ENCODE data around the gene KLHL15.
"Not testable (repeated sequence)": the region's sequence is repeated elsewhere in the genome, so short reads cannot be mapped to it uniquely, and the experiment has no call there.

KLHL15 gene

DNA sequence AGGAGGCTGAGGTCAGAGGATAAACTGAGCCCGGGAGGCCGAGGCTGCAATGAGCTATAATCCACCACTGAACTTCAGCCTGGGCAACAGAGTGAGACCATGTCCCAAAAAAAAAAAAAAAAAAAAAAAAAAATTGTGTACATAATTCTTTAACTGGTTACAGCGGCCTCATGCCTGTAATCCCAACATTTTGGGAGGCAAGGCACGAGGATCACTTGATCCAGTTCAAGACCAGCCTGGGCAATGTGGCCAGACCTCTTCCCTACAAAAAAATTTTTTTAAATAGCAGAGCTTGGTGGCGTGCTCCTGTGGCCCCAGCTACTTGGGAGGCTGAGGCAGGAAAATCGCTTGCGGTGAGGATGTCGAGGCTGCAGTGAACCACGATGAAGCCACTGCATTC, 9.3 kb downstream of the KLHL15 start:
- no peak for DNase-seq

DNA sequence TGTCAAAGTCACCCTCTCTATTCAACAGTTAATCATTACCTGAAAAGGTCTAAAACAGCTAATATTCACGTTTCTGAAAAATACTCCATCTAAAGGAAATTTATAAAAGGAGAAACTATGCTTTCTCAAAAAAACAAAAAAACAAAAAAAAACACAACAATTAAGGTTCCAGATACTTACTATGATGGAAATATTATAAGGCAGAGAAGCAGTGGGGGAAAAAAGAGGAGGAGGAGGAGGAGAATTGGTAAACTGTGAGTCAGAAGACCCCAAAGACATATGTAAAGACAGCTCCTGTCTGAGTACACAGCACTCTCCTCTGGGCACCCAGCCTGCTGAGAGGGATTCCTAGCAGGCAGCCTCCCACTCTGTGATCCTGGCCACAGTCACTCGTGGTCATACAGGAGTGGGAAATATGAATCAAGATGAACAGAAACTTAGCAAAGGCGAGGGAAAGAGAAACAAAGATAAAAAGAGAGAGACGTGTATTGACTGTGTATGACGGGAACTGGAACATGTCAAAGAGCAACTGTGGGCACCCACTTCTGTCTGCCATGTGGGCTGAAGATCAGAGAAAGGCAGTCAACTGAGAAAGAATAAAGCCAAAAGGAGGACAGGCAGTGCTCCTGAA, 12.5 kb downstream of the KLHL15 start:
- no peak for DNase-seq

DNA sequence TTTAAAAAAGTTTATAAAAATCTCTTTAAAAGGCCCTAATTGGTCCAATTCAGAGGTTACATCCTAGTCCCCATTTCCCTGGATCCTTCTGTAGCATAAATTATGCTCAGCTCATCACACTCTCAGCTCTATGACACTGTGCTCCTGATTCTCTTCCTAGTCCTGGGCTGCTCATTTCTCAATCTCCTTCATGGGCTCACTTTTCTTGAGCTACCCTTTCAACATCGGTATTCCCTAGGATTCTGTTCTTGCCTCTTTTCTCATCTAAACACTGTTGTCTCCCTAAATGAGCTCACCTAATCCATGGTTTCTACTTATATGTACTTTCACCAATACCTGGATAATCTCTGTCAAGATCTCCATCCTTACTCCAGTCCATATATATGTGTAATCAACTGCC, 14.7 kb downstream of the KLHL15 start:
- DNase-seq = no peak

DNA sequence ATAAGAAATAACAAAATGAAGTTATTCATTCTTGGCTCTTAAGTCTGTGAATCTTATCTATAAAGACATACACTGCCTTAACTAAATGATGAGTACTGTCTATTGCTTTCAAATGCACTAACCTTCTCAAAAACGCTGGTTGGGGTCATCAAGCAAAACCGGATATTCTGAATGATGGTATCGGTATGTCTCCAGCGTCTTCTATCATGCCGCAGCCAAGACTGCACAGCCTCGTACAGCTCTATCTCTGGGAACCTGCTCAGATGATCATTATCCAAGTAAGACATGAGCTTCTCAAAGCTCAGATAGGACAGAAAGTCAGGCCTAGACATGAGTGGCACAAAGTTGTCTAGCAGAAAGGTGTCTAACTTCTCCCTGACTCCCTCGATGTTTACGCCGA, 21.1 kb downstream of the KLHL15 start:
- DNase-seq = no peak

DNA sequence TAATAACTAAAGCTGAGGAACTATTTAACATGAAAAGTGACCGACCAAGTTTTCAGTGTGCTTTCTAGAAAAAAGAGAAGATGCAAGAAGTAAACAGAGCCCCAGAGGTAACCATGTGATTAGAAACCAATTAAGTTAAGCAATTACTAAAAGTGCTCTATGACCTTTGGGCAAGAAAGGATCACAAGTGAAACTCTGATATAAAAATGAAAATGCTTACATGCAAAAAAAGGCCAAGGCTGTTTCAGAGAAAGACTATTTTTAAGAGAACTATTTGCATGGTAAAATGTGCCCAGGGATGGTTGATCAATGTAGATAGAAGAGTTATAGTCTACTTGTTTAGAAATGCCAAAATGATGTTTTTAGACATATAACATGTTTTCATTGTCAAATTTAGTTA, 22.0 kb downstream of the KLHL15 start:
- no peak for DNase-seq

DNA sequence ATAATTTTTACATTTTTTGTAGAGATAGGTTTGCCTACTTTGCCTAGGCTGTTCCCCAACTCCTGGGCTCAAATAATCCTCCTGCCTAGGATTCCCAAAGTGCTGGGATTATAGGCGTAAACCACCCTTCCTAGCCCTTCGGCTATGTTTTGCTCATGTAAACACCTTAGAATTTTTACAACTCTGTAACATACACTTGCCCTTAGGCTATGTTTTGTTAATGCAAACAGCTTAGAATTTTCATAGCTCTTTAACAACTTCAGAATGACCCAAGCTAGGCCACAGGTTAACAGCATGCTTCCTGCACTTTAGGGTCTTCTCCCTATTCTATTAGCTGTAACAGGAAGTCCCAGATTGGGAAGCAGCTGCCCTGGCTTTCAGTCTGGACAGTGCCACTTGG, 24.2 kb downstream of the KLHL15 start:
- no peak for DNase-seq

DNA sequence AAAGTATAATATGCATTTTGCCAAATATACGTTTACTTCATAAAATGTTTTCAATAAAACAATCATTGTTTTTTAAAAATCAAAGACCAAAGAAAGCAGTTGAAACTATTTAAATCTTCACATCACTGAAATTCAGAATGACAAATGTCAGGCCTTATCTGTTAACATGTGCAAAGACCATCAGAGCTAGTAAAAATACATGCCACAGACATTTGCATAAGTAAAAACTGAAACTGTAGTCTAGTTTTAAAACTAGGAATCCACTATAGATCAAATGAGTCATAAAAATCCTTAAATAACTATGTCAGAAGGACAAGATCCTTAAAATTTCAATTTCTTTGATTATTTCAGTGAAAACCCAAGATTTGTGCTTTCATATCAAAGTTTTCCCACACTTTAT, 24.8 kb downstream of the KLHL15 start:
- no peak for DNase-seq

DNA sequence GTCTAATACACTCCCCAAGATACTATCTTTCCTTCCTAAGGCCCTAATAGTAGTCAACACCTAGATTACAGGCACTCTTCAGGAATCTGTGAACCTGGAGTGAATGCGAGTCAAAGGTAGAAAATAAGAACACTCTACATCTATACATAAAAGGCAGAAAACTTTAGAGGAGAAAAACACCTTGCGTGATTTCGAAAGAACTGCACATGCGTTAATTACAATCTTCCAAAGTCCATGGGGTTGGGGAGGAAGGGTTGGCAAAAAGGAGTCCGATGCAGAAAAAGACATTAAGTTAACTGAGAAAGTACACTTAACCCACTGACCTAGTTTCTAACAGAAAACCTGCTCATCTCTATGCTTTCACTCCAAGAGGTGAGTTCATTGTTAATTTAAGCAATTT, 27.3 kb downstream of the KLHL15 start:
- no peak for DNase-seq

DNA sequence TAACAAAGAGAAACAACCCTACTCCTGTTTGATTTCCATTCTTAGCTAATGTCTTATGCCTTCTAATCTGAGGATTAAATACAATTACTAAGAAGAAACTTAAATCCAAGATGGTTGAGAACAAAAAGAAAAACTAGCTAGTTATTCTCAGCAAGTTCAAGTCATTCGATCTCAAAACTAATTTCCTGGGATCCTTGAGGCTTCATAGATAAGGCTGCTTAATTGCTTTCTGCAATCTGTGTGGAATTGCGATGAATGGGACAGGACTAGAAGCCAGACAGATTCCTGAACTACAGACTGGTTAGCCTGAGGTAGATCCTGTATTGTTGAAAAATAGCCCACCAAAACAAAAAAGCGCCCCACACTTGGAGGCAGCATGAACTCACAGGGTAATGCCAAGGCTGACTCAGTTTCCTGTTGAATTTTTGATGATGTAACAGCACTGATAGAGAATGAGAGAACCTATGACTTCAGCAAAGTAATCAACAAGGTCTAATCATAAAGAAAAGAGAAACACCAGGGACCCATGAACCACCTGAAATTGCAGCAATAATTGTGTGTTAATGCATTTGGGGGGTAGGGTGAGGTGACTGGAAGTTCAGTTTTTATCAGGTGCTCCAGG, 33.9 kb downstream of the KLHL15 start:
- no peak for DNase-seq

DNA sequence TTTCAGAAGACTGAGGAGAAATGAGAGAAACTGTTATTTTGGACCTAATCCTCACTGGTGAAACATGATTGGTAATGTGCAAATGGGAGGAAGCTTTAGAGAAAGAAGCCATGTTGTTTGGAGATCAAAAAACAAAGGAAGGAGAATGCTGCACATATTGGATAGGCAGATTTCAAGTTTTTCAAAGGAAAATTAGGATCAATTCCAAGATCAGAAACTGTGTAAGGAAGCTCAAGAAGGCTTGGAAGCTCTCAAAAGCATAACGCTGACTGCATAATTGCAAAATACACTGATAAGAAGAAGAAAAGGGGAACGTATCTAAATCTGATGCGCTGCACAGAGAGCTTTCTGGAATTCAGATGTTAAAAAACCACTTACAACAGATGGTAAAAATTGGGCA, 34.6 kb downstream of the KLHL15 start:
- DNase-seq = no peak

DNA sequence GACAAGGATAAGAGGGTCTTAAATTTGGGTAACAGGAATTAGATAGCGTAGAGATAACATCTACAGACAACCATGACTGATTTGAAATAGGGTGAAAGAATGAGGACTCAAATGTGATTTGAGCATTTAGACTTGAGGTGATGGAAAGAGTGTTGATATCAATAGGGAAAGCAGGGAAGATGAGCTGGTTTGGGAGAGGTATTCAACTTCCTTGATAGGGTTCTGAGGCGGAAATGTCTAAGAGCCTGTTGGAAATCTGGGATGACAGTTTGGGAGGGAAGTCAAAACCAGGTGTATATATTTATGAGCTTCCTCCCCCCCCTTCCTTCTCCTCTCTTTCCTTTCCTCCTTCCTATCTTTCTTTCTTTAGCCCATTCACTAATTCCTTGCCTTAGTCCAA, 36.5 kb downstream of the KLHL15 start:
- DNase-seq = no peak

DNA sequence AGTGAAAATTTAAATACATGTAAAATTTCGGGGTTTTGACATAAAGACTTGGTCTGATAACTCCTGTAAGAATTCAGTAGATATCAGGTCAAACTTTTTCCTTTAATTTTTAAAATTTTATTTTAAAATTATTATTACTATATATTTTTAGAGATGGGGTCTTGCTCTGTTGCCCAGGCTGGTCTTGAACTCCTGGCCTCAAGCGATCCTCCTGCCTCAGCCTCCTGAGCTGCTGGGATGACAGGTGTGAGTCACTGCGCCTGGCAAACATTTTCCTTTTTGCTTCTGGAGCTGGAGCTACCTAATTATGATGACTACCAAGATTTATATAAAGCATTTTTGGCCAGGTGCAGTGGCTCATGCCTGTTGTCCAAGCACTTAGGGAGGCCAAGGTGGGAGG, 37.3 kb downstream of the KLHL15 start:
- DNase-seq = no peak

DNA sequence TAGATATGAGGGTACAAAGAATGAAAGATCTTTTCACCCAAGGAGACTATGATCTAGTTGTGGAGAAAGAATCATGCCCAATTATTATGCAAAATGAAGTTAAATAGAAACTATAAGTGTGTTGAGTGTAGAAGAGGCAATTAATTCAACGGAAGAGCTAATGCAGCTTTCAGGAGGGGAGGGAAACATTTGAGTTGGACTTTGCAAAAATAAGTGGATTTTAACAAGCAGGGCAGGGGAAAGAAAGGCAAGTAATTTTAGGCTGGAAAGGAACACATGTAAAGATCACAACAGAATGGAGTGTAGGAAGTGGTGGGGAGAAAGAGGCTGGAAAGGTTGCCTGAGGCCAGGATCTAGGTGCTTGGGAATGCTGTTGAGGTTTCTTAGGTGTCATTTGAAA, 44.1 kb downstream of the KLHL15 start:
- no peak for DNase-seq

DNA sequence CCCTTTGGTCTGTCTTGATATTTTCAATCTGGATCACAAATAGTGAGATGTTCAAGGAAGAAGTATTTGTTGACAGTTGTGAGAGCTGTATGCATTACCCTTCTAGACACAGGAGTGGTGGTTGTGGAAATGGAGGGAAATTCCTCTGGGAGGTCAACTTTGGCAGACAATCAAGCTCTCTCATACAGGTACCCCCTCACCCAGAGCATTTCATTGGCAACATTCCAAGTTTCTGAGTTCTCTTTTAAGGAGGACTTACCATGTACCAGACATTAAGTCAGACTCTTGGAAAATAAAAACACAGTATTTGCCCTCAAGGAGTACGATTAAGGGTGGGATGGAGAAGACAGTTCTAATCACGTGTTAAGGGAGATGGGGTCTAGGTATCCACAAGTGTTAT, 45.3 kb downstream of the KLHL15 start:
- DNase-seq = no peak

DNA sequence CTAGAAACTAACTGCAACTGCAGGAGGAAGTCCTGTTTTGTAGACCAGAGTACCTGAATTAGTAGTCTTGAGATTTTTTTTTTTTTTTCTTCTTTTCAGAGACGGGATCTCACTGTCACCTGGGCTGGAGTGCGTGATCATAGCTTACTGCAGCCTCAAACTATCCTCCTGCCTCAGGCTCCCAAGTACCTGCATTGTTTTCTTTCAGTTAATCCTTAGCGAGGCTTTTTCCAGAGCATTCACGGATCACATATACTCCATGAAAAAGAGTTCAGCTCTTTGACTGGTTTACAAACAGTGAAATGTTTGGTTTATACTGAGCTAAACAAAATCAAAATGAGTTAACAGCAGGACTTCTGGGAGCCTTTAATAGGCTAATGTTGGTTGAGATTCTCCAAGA, 45.8 kb downstream of the KLHL15 start:
- DNase-seq = no peak

DNA sequence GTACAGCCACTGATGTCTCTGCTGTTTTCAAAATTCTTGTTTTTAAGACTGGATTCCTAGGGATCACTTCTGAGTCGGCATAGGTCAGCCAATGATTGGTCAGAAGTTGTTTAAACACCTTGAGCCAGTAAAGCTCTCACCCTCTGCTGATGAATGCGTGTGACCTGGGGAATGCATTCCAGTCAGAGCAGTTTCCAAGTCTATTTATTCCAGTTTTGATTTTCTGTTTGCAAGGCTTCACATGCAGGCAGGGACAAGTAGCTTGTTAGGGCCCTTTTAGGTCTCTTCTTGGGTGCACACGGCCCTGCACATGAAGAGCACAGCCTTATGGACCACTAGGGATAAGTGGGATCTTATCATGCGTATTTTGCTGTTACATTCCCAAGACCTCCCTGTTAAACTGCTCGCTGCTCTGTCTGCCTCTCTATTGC, 47.0 kb downstream of the KLHL15 start:
- no peak for DNase-seq

DNA sequence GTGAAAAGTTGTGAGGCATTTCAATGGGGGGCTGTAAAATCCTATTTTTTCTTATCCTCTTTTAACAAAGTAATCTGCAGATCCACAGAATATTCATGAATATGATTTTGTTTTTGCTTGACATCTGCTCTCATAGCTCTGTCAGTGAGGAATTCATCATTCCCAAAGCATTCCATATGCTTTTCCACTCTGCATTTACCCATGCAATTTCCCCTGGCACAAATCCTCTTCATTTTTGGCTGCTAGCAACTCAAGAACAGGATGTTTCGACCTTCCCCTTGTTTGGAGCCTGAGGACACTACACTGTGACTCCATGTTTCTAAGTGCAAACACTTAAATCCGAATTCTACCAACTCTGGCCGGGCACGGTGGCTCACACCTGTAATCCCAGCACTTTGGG, 48.5 kb downstream of the KLHL15 start:
- DNase-seq = no peak

DNA sequence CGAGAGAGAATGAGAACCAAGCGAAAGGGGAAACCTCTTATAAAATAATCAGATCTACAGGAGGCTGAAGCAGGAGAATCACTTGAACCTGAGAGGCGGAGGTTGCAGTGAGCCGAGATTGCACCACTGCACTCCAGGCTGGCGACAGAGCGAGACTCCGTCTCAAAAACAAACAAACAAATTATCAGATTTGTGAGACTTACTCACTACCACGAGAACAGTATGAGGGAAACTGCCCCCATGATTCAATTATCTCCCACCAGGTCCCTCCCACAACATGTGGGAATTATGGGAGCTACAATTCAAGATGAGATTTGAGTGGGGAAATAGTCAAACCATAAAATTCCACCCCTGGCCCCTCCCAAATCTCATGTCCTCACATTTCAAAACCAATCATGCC, 61.4 kb downstream of the KLHL15 start:
- DNase-seq = not testable (repeated sequence)

DNA sequence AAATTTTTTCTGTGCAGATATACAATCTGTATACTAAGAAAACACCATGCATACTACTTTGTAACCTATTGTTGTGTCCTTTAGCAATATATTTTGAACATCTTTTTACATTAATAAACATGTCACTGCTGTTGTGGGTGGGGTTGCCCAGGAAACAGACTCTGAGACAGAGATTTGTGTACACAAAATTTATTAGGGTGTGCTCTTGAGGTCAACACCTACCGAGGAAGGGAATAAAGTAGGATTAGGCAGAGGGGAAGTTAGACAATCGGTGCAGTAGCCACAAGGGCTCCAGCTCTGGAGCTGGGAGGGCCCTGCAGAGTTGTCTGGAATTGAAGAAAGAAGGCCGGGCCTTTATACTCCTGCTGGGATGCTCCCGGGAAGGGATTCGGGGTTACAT, 62.8 kb downstream of the KLHL15 start:
- no peak for DNase-seq

DNA sequence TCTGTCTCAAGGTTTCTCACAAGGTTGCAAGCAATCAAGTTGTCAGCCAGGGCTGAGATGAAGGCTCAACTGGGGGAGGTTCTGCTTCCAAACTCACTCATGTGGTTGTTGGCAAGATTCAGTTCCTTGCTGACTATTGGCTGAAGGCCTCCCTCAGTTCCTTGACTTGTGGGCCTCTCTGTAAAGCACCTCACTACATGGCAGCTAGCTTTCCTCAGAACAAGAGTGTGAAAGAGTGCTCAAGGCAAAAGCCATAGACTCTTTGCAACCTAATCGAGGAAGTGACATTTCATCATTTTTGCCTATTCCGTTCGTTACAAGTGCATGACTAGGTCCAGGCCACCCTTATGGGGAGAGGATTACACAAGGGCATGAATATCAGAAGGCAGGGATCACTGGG, 67.2 kb downstream of the KLHL15 start:
- DNase-seq = no peak

DNA sequence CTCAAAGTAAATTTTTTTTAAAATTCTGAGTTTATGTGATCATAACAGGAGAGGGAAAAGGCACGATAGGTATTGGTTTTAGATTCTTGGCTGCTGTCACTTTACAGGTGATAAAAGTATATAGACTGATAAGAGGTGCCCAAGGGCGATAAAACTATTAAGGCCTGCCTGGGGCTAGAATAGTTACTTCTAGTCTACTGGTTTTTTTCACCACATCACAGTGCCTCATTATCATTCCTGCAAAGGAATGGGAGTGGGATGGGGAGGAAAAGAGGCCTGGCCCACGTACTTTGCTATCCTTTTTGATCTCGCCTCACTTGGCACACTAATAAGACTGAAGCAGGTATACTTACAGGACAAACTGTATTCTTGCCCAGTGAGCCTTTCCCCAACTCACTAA, 72.6 kb downstream of the KLHL15 start:
- no peak for DNase-seq

DNA sequence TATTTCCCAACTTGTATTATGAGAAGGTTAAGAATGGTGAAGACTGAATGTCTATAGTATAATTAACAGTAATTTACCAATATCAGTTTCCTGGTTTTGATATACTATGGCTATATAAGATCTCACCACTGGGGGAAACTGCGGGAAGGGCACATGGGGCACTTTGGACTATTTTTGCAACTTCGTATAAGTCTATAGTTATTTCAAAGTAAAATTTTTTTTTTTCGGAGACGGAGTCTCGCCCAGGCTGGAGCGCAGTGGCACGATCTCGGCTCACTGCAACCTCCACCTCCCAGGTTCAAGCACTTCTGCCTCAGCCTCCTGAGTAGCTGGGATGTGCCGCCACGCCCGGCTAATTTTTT, 73.1 kb downstream of the KLHL15 start:
- DNase-seq = no peak

DNA sequence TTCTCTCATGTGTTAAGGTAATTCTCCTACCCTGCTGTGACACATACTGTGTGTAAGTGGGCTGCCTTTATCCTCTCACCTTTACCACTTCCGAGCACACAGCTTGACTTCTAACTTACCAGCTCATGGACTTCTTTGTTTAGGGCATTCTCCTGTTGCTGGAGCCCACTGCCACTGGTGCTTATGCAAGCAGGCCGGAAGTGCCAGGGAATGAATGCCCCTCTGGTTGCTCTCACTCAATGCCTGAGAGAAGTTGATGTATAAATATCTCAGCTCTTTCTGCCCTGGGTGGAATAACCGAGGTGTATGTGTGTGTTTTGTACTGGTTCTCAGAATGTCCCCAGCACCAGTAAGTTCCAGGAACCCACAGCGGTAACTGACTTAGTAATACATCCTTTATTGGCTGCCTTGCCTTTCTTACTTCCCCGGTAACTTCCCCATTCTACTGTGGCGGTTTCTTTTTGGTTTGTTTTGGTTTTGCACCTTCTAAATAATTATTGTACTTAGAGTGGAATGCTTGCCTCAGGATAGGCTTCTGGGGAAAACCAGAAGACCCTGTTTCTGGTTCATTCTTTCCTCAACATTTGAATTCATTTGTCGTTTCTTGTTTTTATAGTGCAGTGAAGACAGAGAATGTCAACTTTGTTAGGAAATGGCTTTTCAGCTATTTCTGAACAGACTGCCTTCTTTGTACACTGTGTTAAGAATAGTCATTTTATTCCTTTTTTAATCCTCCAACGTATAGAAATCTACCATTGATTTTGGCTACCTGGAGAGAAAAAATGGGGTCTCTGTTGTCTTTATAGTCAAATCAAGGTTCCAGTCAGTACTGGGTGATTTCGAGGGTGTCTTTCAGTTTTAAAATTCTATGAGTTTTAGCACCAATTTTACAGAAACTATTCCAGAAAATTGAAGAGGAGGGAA, 73.7 kb downstream of the KLHL15 start:
- peak; percentile 34 for DNase-seq

DNA sequence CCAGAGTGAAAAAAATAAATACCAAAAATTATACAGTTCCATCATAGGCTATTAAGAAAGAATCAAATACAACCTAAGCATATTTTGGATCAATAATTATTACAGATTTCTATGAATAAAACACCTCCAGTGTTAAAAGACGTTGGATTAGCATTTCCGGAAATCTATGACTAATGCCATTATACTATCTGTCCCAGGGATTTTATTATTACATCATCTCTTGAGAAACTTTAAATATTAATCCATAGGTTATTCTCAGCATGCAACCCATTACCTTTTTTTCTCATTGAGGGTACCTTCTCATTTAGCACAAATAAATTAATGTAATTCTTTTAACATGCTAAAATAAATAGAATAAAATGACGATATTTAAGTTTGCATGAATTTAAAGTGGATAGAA, 74.6 kb downstream of the KLHL15 start:
- no peak for DNase-seq
